K562 (cell line): Measurements from ENCODE around the gene TOP3A. TPM values are rescaled to one million over a fixed set of nuclear protein-coding genes. Genes with fewer than 3 reads are reported as not detected.

Experiments
- CEBPB ChIP-seq: fragments of 450-650 bp; IDR thresholded peaks from 2 replicates; pipeline ENCODE4 v1.6.1; 2016; ENCODE audit warnings: missing genetic modification characterization, missing compliant biosample characterization
- CEBPG ChIP-seq, 3 experiments: fragments of 200-800 bp in 1 of 3; sonication (Bioruptor generic) in 1 of 3; sonication (generic) in 1 of 3; formaldehyde crosslinking in 1 of 3; IDR thresholded peaks in 2 of 3; conservative IDR thresholded peaks in 1 of 3; 2 replicates each; pipeline versions ENCODE4 v1.6.1 to v1.8.0; 2016 to 2022; ENCODE audit warnings: missing compliant biosample characterization in 2 of 3, missing genetic modification characterization in 2 of 3, mild to moderate bottlenecking in 1 of 3, missing genetic modification reagents in 1 of 3
- GATAD2B ChIP-seq: fragments of 450-650 bp; IDR thresholded peaks from 2 replicates; pipeline ENCODE4 v1.6.1; 2017; ENCODE audit warnings: mild to moderate bottlenecking, borderline replicate concordance
- NBN ChIP-seq: fragments of 450-650 bp; IDR thresholded peaks from 2 replicates; pipeline ENCODE4 v1.6.1; 2016; ENCODE audit warnings: low read depth, mild to moderate bottlenecking
- NFXL1 ChIP-seq: fragments of 450-650 bp; formaldehyde crosslinking; IDR thresholded peaks from 2 replicates; pipeline ENCODE4 v1.4.0; 2021; ENCODE audit warnings: mild to moderate bottlenecking
- PHTF2 ChIP-seq: fragments of 250-450 bp; sonication (Bioruptor Pico); IDR thresholded peaks from 2 replicates; pipeline ENCODE4 v1.5.0; 2021; ENCODE audit warnings: mild to moderate bottlenecking
- POLR2AphosphoS5 ChIP-seq: IDR thresholded peaks from 2 replicates; pipeline ENCODE4 v1.6.1; 2011; ENCODE audit warnings: mild to moderate bottlenecking, low read depth, low read length, moderate library complexity; ENCODE audit not compliant: control insufficient read depth, insufficient read depth
- SMARCC2 ChIP-seq: fragments of 450-650 bp; IDR thresholded peaks from 2 replicates; pipeline ENCODE4 v1.6.1; 2017; ENCODE audit warnings: antibody characterized with exemption, moderate library complexity, mild to moderate bottlenecking, low read depth
- SREBF2 ChIP-seq: sonication (generic); formaldehyde crosslinking; IDR thresholded peaks from 2 replicates; pipeline ENCODE4 v1.4.0; 2020; ENCODE audit warnings: mild to moderate bottlenecking, missing genetic modification reagents
- ZNF551 ChIP-seq: fragments of 250-450 bp; sonication (Bioruptor Pico); IDR thresholded peaks from 2 replicates; pipeline ENCODE4 v1.5.0; 2021; ENCODE audit warnings: mild to moderate bottlenecking, moderate library complexity
- polyA plus RNA-seq, 8 experiments: library from polyadenylated mRNA; depleted of rRNA in 4 of 8; stranded (reverse) in 5 of 8; unstranded in 3 of 8; fragments of >200 nt; fragmentation: Nextera tagmentation in 2 of 8; fragmentation: Illumina TruSeq in 1 of 8; extraction: Ambion mirVana in 2 of 8; extraction: Trizol in 1 of 8; gene quantifications; 2 replicates each; pipeline versions ENCODE4 v1.2.1 to v1.2.3, GENCODE V29; 2011 to 2014; ENCODE audit warnings: inconsistent platforms in 1 of 8, missing spikeins in 1 of 8
- total RNA-seq, 7 experiments: library from RNA; depleted of rRNA in 6 of 7; stranded (reverse); fragments of >200 nt in 6 of 7; fragmentation: Illumina TruSeq in 2 of 7; extraction: Trizol in 2 of 7; gene quantifications; 2 replicates each; pipeline versions ENCODE4 v1.2.1 to v1.2.3, GENCODE V29; 2011 to 2021; ENCODE audit warnings: low replicate concordance in 1 of 7
- TF ChIP-seq, protein P1 (sequence below): fragments of 250-450 bp; sonication (Bioruptor Pico); IDR thresholded peaks from 2 replicates; pipeline ENCODE4 v1.8.0; 2022; ENCODE audit warnings: moderate library complexity, mild to moderate bottlenecking, inconsistent platforms
- TF ChIP-seq, protein P2 (sequence below): fragments of 200-600 bp; sonication (generic); IDR thresholded peaks from one replicate; pipeline ENCODE4 v1.6.1; 2012; ENCODE audit warnings: mild to moderate bottlenecking, low read depth, low read length, inconsistent platforms
- TF ChIP-seq, protein P3 (sequence below): fragments of 250-450 bp; sonication (Bioruptor Pico); IDR thresholded peaks from 2 replicates; pipeline ENCODE4 v1.5.0; 2020; ENCODE audit warnings: mild to moderate bottlenecking, borderline replicate concordance

TOP3A gene
- total and polyA plus RNA-seq, 9 of the 15 experiments (the other 6 are each of a cell fraction or from before 2014, with no cell fraction given) = 5.2 to 49.7 (median 24.7) TPM

DNA sequence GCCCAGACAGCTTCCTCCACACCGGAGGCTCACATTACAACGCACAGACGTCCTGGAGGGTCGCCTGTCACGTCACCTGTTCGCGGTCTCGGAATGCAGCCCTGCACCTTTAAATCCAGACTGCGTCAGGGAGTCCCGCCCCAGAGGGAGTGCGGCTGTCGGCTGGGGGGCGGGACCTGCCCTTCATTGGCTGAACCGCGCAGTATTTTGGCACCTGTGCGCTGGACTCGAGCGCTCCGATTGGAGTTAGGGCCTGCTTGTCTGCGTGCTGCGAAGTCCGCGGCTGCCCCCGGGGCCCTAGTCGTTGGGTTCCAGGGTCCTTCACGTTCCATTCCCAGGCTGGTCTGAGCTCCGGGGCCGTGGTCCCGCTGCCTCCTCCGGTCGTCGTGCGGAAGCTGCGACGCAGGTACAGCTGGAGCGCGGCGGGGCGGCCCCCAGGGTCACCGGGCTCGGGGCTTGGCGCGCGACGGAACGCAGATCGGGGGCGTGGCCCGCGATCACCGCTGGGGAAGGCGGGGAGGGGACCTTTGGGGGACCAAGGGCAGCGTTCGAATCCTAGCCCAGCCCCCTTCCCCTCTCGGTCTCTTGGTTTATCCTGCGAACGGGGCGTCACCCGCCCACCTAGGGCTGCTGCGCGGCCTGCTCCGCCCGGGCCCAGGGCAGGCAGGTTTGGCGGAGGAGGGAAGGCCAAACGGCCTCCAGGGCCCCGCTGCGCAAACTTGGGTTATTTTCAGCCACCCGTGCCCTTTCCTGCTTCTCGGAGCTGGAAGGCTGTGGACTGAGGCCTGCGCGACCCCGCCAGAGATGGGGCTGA lies 54.3 kb downstream of the TOP3A start, which contains the start of gene MIEF2 (continued):
- TF ChIP-seq CEBPG (CRISPR knock-in tag; IDR thresholded peaks at IDR 0.05) = no peak
- no peak for TF ChIP-seq CEBPG (tag; conservative IDR thresholded peaks at IDR 0.05 in 1 of 2, IDR thresholded peaks at IDR 0.05 in 1 of 2)
- TF ChIP-seq, protein P1, sequence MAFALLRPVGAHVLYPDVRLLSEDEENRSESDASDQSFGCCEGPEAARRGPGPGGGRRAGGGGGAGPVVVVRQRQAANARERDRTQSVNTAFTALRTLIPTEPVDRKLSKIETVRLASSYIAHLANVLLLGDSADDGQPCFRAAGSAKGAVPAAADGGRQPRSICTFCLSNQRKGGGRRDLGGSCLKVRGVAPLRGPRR (CRISPR knock-in tag) = no peak
- TF ChIP-seq SMARCC2 = no peak
- TF ChIP-seq NBN = no peak
- no peak for TF ChIP-seq GATAD2B
- no peak for TF ChIP-seq SREBF2 (CRISPR knock-in tag)
- TF ChIP-seq, protein P2, sequence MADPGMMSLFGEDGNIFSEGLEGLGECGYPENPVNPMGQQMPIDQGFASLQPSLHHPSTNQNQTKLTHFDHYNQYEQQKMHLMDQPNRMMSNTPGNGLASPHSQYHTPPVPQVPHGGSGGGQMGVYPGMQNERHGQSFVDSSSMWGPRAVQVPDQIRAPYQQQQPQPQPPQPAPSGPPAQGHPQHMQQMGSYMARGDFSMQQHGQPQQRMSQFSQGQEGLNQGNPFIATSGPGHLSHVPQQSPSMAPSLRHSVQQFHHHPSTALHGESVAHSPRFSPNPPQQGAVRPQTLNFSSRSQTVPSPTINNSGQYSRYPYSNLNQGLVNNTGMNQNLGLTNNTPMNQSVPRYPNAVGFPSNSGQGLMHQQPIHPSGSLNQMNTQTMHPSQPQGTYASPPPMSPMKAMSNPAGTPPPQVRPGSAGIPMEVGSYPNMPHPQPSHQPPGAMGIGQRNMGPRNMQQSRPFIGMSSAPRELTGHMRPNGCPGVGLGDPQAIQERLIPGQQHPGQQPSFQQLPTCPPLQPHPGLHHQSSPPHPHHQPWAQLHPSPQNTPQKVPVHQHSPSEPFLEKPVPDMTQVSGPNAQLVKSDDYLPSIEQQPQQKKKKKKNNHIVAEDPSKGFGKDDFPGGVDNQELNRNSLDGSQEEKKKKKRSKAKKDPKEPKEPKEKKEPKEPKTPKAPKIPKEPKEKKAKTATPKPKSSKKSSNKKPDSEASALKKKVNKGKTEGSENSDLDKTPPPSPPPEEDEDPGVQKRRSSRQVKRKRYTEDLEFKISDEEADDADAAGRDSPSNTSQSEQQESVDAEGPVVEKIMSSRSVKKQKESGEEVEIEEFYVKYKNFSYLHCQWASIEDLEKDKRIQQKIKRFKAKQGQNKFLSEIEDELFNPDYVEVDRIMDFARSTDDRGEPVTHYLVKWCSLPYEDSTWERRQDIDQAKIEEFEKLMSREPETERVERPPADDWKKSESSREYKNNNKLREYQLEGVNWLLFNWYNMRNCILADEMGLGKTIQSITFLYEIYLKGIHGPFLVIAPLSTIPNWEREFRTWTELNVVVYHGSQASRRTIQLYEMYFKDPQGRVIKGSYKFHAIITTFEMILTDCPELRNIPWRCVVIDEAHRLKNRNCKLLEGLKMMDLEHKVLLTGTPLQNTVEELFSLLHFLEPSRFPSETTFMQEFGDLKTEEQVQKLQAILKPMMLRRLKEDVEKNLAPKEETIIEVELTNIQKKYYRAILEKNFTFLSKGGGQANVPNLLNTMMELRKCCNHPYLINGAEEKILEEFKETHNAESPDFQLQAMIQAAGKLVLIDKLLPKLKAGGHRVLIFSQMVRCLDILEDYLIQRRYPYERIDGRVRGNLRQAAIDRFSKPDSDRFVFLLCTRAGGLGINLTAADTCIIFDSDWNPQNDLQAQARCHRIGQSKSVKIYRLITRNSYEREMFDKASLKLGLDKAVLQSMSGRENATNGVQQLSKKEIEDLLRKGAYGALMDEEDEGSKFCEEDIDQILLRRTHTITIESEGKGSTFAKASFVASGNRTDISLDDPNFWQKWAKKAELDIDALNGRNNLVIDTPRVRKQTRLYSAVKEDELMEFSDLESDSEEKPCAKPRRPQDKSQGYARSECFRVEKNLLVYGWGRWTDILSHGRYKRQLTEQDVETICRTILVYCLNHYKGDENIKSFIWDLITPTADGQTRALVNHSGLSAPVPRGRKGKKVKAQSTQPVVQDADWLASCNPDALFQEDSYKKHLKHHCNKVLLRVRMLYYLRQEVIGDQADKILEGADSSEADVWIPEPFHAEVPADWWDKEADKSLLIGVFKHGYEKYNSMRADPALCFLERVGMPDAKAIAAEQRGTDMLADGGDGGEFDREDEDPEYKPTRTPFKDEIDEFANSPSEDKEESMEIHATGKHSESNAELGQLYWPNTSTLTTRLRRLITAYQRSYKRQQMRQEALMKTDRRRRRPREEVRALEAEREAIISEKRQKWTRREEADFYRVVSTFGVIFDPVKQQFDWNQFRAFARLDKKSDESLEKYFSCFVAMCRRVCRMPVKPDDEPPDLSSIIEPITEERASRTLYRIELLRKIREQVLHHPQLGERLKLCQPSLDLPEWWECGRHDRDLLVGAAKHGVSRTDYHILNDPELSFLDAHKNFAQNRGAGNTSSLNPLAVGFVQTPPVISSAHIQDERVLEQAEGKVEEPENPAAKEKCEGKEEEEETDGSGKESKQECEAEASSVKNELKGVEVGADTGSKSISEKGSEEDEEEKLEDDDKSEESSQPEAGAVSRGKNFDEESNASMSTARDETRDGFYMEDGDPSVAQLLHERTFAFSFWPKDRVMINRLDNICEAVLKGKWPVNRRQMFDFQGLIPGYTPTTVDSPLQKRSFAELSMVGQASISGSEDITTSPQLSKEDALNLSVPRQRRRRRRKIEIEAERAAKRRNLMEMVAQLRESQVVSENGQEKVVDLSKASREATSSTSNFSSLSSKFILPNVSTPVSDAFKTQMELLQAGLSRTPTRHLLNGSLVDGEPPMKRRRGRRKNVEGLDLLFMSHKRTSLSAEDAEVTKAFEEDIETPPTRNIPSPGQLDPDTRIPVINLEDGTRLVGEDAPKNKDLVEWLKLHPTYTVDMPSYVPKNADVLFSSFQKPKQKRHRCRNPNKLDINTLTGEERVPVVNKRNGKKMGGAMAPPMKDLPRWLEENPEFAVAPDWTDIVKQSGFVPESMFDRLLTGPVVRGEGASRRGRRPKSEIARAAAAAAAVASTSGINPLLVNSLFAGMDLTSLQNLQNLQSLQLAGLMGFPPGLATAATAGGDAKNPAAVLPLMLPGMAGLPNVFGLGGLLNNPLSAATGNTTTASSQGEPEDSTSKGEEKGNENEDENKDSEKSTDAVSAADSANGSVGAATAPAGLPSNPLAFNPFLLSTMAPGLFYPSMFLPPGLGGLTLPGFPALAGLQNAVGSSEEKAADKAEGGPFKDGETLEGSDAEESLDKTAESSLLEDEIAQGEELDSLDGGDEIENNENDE = no peak
- TF ChIP-seq ZNF551 = no peak
- no peak for TF ChIP-seq CEBPB (tag)
- no peak for TF ChIP-seq NFXL1 (CRISPR knock-in tag)
- TF ChIP-seq, protein P3, sequence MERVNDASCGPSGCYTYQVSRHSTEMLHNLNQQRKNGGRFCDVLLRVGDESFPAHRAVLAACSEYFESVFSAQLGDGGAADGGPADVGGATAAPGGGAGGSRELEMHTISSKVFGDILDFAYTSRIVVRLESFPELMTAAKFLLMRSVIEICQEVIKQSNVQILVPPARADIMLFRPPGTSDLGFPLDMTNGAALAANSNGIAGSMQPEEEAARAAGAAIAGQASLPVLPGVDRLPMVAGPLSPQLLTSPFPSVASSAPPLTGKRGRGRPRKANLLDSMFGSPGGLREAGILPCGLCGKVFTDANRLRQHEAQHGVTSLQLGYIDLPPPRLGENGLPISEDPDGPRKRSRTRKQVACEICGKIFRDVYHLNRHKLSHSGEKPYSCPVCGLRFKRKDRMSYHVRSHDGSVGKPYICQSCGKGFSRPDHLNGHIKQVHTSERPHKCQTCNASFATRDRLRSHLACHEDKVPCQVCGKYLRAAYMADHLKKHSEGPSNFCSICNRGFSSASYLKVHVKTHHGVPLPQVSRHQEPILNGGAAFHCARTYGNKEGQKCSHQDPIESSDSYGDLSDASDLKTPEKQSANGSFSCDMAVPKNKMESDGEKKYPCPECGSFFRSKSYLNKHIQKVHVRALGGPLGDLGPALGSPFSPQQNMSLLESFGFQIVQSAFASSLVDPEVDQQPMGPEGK (CRISPR knock-in tag) = no peak
- TF ChIP-seq POLR2AphosphoS5 = no peak
- TF ChIP-seq PHTF2 (CRISPR knock-in tag) = no peak
